OCI-LY3 (cell line): ENCODE measurements around the gene SPC24.

ENCODE experiments used
- H2AFZ ChIP-seq: fragments of 200-600, 300-600 bp; shearing (Covaris generic); 2 replicates; pipeline ENCODE4 v1.6.0; 2014; ENCODE audit warnings: antibody characterized with exemption, low read depth, low read length
- H3K27ac ChIP-seq: fragments of 200-600, 300-600 bp; sonication (generic); 2 replicates; pipeline ENCODE4 v1.5.1; 2014; ENCODE audit warnings: mild to moderate bottlenecking, low read length, moderate library complexity, mixed read lengths
- H3K27me3 ChIP-seq: fragments of 200-600, 300-600 bp; sonication (generic); 2 replicates; pipeline ENCODE4 v1.6.1; 2014; ENCODE audit warnings: low read depth, low read length, mixed read lengths
- H3K36me3 ChIP-seq: fragments of 200-600, 300-600 bp; sonication (generic); replicated peaks from 2 replicates; pipeline ENCODE3; 2014; ENCODE audit warnings: low read depth, low read length, mixed read lengths
- H3K4me1 ChIP-seq: fragments of 300-600, 200-600 bp; sonication (generic); 2 replicates; pipeline ENCODE4 v1.6.1; 2014; ENCODE audit warnings: low read length, mixed read lengths
- H3K4me2 ChIP-seq: fragments of 200-600, 300-600 bp; sonication (generic); 2 replicates; pipeline ENCODE4 v1.6.1; 2014; ENCODE audit warnings: low read length, mixed read lengths
- H3K4me3 ChIP-seq: fragments of 300-600, 200-600 bp; sonication (generic); 2 replicates; pipeline ENCODE4 v1.5.1; 2014; ENCODE audit warnings: antibody characterized with exemption, mild to moderate bottlenecking, low read length, moderate library complexity
- H3K79me2 ChIP-seq: fragments of 300-600, 200-600 bp; shearing (Covaris generic); 2 replicates; pipeline ENCODE4 v1.6.1; 2014; ENCODE audit warnings: mild to moderate bottlenecking, low read length, mixed read lengths
- H3K9ac ChIP-seq: fragments of 300-600, 200-600 bp; shearing (Covaris generic); 2 replicates; pipeline ENCODE4 v1.6.0; 2014; ENCODE audit warnings: mild to moderate bottlenecking, low read length, moderate library complexity
- H3K9me3 ChIP-seq: fragments of 200-600, 300-600 bp; shearing (Covaris generic); 2 replicates; pipeline ENCODE4 v1.6.1; 2014; ENCODE audit warnings: low read length, mixed read lengths; ENCODE audit not compliant: insufficient read depth
- H4K20me1 ChIP-seq: fragments of 200-600, 300-600 bp; sonication (generic); 2 replicates; pipeline ENCODE4 v1.6.1; 2016; ENCODE audit warnings: low read length, mixed read lengths; ENCODE audit not compliant: insufficient read depth
- EZH2phosphoT487 ChIP-seq: fragments of 200-600 bp; shearing (Covaris generic); IDR thresholded peaks from 2 replicates; pipeline ENCODE4 v1.6.1; 2018; ENCODE audit warnings: antibody characterized with exemption, mixed run types, low read depth
- TF ChIP-seq, protein P1 (sequence below): fragments of 200-600, 300-600 bp; sonication (generic); IDR thresholded peaks from 2 replicates; pipeline ENCODE4 v1.5.1; 2014; ENCODE audit warnings: antibody characterized with exemption, low read length, low read depth

Gene SPC24

DNA sequence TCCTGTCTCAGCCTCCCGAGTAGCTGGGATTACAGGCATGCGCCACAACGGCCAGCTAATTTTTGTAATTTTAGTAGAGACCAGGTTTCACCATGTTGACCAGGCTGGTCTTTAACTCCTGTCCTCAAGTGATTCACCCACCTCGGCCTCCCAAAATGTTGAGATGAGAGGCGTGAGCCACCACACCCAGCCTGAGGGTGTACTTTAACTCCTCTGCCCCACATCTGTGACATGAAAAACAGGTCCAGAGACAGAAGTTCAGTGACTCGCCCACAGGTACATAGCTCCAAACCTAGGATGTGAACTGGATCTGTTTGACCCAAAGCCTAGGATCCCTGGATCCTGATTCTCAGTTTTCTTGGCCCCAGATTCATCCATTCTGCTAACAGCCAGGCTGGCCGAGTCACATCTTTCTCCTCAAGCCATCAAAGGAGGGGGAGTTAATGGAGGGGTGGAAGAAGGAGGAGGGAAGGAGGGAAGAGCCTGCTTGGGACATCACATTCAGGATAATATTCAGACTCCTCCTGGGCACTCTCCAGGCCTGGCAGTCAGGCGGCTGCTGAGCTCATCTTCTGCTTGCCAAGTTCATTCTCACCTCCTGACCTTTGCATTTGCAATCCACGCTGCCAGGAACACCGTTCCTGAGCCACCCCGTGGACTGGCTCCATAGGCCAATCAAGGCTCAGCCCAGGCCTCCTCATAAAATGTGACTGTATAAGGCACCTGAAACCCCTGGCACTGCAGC, 3.1 kb downstream of the SPC24 start:
- Histone ChIP-seq H3K4me1 (peaks cover 14% of the 10 kb centered on the region), H4K20me1 (no peaks in the 10 kb centered on the region), H3K4me2 (no peak overlapping the region), H3K27ac (no peak overlapping the region), H3K4me3 (no peak overlapping the region), H3K27me3 (no peaks in the 10 kb centered on the region), H3K36me3 (peaks cover 34% of the 10 kb centered on the region), H3K9ac (no peak overlapping the region), H3K9me3 (no peaks in the 10 kb centered on the region), H3K79me2 (peaks cover 58% of the 10 kb centered on the region), H2AFZ (no peak overlapping the region)
- TF ChIP-seq, protein P1, sequence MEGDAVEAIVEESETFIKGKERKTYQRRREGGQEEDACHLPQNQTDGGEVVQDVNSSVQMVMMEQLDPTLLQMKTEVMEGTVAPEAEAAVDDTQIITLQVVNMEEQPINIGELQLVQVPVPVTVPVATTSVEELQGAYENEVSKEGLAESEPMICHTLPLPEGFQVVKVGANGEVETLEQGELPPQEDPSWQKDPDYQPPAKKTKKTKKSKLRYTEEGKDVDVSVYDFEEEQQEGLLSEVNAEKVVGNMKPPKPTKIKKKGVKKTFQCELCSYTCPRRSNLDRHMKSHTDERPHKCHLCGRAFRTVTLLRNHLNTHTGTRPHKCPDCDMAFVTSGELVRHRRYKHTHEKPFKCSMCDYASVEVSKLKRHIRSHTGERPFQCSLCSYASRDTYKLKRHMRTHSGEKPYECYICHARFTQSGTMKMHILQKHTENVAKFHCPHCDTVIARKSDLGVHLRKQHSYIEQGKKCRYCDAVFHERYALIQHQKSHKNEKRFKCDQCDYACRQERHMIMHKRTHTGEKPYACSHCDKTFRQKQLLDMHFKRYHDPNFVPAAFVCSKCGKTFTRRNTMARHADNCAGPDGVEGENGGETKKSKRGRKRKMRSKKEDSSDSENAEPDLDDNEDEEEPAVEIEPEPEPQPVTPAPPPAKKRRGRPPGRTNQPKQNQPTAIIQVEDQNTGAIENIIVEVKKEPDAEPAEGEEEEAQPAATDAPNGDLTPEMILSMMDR = no peak
- TF ChIP-seq EZH2phosphoT487 = no peak

DNA sequence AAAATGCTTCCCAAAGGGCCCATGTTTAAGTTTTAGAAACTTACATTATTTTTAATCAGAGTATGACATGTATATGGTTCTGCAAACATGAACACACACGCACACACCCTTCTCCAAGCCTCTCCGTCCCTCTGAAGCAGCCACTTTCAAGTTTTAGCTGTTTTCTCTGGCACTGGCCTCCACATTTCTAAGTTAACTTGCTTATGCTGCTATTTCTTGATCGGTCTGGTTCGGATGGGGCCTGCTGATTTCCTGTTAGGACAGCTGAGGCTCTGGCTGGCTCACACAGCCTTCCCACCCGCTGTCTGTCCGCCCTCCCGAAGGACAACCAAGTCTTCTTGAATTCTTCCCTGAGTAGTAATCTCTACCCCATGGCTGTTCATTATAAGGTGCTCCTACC, 4.4 kb downstream of the SPC24 start:
- Histone ChIP-seq H4K20me1 (no peaks in the 10 kb centered on the region), H3K4me3 (no peak overlapping the region), H3K27ac (no peak overlapping the region), H3K79me2 (peaks cover 58% of the 10 kb centered on the region), H3K9ac (no peak overlapping the region), H3K4me1 (peaks cover 11% of the 10 kb centered on the region), H3K4me2 (no peak overlapping the region), H3K27me3 (no peaks in the 10 kb centered on the region), H3K36me3 (peaks cover 39% of the 10 kb centered on the region), H2AFZ (no peak overlapping the region), H3K9me3 (no peaks in the 10 kb centered on the region)
- TF ChIP-seq, protein P1 = no peak
- no peak for TF ChIP-seq EZH2phosphoT487

DNA sequence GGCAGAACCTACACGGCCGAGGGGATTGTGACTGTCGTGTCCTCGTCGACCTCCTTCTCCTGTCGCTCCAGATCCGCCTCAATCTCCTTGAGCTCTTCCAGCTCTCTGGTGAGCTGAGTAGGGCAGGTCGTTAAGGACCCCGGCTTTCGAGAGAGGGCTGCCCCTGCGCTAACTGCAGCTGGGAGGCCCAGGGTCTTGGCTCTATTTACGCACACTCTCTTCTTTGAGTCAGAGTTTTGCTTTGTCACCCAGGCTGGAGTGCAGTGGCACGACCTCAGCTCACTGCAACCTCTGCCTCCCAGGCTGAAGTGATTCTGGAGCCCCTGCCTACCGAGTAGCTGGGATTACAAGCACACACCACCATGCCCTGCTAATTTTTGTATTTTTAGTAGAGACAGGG, 7.6 kb downstream of the SPC24 start:
- no peaks in the 10 kb centered on the region for H3K9me3 ChIP-seq
- no peak overlapping the region for H2AFZ ChIP-seq
- H3K9ac ChIP-seq = no peak overlapping the region
- H4K20me1 ChIP-seq = no peaks in the 10 kb centered on the region
- H3K27ac ChIP-seq = no peak overlapping the region
- TF ChIP-seq EZH2phosphoT487 = no peak
- TF ChIP-seq, protein P1 = no peak
- no peak overlapping the region for H3K4me2 ChIP-seq
- peaks cover 45% of the 10 kb centered on the region for H3K36me3 ChIP-seq
- H3K4me3 ChIP-seq = no peak overlapping the region
- H3K79me2 ChIP-seq = peaks cover 32% of the 10 kb centered on the region
- H3K27me3 ChIP-seq = no peaks in the 10 kb centered on the region
- H3K4me1 ChIP-seq = no peaks in the 10 kb centered on the region

DNA sequence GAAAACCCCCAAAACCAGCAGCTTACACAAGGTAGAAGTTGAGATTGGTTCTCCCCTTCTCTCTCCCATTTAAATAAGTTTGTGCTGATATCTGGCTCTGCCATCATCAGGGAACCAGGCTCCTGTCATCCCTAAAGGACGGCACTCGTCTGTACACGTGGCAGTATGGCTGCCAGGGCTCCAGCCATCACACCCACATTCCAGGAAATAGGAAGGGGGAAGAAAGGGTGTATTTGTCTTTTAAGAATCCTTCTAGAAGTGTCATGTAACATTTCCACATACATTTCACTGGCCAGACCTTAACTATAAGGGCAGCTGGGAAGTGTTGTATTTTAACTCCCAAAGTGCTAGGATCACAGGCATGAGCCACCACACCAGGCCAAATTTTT, 10.1 kb downstream of the SPC24 start:
- TF ChIP-seq EZH2phosphoT487 = no peak
- TF ChIP-seq, protein P1 = no peak
- no peaks in the 10 kb centered on the region for H4K20me1 ChIP-seq
- no peak overlapping the region for H3K4me3 ChIP-seq
- H3K27me3 ChIP-seq = no peaks in the 10 kb centered on the region
- H3K9me3 ChIP-seq = no peaks in the 10 kb centered on the region
- H3K79me2 ChIP-seq = peaks cover 12% of the 10 kb centered on the region
- H3K36me3 ChIP-seq = peaks cover 32% of the 10 kb centered on the region
- H3K27ac ChIP-seq = no peak overlapping the region
- no peaks in the 10 kb centered on the region for H3K4me1 ChIP-seq
- H3K4me2 ChIP-seq = no peak overlapping the region
- no peak overlapping the region for H3K9ac ChIP-seq
- no peak overlapping the region for H2AFZ ChIP-seq
